Measurements from ENCODE around the gene MB21D2.
"Not testable (repeated sequence)": the region's sequence is repeated elsewhere in the genome, so short reads cannot be mapped to it uniquely, and the experiment has no call there.

The MB21D2 gene

GRCh38 chr3:192858849-192859585 lies 58.6 kb downstream of the MB21D2 start:
- no peak for DNase-seq (ENCODE audit: low read depth)

DNA sequence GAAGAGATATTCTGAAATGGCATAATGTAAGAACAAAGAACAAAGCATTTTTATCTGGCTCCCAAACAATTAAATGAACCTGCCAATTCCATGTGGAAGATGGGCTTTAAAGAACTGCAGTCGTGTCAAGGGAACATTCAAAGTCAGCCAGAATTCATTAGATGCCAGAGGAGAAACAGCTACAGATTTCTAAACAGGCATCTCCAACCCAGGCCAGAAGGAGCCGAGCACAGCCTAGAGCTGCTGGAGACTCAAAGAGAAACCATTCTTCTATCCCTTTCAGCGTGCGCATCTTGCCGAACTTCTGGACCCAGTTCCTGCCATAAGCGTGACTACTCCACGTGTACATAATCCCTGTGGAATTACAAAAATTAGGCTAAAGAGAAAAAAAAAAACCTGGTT lies 60.4 kb downstream of the MB21D2 start:
- no peak for DNase-seq (ENCODE audit: low read depth)

DNA sequence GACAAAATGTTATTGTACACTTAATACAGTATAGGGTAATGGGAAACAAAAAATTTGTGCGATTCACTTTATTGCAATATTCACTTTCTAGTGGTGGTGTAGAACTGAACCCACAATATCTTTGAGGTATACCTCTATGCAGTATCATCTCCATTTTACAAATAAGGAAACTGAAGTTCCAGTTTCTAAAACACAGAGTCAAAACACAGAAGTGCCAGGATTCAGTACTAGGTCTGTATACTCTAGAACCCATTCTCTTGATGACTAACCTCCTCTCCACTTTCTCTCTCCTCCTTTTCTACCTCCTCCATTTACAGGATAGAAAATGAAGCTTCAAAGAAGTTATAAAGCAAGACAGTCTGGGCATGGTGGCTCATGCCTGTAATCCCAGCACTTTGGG lies 62.2 kb downstream of the MB21D2 start:
- no peak for DNase-seq (ENCODE audit: low read depth)

- DNase-seq (ENCODE audit: low read depth), result no peak
These were observed 65.8 kb downstream of the MB21D2 start for GRCh38 chr3:192851821-192852372.

GRCh38 chr3:192850451-192850981 lies 67.1 kb downstream of the MB21D2 start:
- DNase-seq (ENCODE audit: low read depth), result peak; percentile 19

DNA sequence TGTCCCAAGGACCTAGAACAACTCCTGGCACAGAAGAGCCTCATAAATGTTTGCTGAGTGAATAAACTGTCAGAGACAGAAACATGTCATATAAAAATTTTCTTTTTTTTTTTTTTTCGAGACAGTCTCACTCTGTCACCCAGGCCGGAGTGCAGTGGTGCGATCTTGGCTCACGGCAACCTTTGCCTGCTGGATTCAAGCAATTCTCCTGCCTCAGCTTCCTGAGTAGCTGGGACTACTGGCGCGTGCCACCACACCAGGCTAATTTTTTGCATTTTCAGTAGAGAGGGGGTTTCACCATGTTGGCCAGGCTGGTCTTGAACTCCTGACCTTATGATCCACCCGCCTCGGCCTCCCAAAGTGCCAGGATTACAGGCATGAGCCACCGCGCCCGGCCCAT lies 67.8 kb downstream of the MB21D2 start:
- not testable (repeated sequence) for DNase-seq (ENCODE audit: low read depth)

DNA sequence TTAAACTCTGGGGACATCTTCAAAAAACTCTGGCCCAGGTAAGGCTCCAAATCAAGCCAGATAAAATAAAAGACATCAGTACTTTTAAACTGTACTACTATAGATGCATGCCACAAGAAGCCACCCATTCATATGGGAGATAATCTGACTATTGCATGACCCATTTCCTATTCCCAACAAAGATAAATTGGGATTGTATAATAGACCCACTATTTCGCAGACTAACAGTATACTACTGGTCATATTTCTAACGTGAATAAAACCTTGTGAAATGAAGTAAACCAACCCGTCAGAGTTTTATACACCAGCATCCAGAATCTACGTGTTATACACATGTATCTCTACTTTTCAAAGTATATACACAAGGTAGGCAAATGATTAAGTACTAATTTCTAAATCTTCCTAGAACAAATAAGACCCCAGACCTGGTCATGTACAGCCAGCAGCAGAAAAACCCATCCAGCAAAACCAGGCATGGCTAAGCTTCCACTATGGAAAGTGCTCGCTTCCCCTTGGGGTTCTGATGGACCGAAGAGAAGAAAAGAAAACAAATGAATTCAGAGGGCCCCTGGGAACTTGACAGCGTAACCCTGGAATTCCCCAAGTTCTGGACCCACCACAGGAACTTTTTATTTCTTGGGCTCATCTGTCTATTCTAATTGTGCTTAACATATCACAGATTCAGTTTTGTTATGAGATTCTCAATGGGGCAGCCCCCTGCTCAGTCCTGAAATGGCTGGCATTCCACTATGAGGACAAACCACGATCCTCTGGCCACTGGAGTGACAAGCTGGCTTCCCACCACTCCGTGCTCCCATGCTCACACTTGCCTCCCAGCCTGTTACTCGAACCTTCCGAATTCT lies 69.1 kb downstream of the MB21D2 start:
- DNase-seq (ENCODE audit: low read depth), result no peak

DNA sequence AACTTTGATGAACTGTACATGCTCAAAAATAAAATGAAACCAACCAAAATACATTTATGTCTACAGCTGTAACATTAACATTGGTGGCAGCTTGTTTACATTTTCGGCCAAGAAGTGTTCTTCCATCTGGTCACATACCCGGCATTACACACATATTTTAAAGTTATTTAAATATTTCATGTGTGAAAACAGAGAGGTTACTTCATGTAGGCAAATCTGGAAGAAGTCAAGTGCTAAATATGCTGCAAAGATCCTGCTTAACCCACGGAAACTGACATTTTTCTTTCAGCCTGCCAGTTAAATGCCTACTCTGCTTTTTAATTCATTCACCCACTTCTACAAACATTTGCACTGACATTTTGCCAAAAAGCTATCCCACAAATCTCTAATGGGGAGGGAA lies 69.7 kb downstream of the MB21D2 start:
- DNase-seq (ENCODE audit: low read depth), result no peak

- DNase-seq (ENCODE audit: low read depth), result no peak
These were observed 72.2 kb downstream of the MB21D2 start for GRCh38 chr3:192845526-192845855.

GRCh38 chr3:192844836-192845525 lies 72.7 kb downstream of the MB21D2 start:
- DNase-seq (ENCODE audit: low read depth), result no peak

DNA sequence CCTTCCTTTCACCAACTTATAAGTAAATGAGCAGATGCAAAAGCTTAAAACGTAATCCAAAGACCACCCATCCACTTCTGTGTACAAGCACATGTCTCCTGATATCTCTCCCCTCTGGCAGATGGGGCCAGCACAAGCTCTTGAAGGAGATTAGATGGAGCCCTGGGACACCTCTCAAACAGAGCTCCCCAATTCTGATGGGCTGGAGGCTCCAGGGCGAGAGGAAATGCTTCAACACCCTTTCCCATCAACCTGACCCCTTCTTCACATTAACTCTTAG lies 73.2 kb downstream of the MB21D2 start:
- no peak for DNase-seq (ENCODE audit: low read depth)

GRCh38 chr3:192843723-192844485 lies 73.8 kb downstream of the MB21D2 start:
- no peak for DNase-seq (ENCODE audit: low read depth)

- DNase-seq (ENCODE audit: low read depth), result no peak
These were observed 74.5 kb downstream of the MB21D2 start for GRCh38 chr3:192843119-192843518.

DNA sequence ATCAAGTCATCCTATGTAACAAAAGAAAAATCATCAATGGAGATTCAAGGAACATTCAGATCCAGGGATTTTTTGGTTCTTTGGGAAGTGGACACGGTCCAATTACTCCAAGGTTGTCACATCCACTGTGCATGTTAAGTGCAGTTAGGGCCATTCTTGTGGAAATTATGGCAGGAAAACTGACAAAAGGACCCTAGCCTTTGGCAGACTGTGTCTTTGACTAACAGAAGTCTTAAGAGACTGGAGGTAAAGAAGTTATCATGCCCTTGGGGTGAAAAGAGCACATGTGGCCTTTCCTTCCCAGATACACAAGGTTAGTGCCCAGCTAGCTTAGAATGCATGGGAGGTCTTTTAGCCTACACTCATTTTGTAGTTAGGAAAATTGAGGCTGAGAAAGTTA lies 74.9 kb downstream of the MB21D2 start:
- no peak for DNase-seq (ENCODE audit: low read depth)

- DNase-seq (ENCODE audit: low read depth), result no peak
These were observed 75.5 kb downstream of the MB21D2 start for GRCh38 chr3:192842138-192842537.

- no peak for DNase-seq (ENCODE audit: low read depth)
These were observed 76.2 kb downstream of the MB21D2 start for GRCh38 chr3:192841428-192841827.

GRCh38 chr3:192840143-192840836 lies 77.4 kb downstream of the MB21D2 start:
- DNase-seq (ENCODE audit: low read depth), result no peak

DNA sequence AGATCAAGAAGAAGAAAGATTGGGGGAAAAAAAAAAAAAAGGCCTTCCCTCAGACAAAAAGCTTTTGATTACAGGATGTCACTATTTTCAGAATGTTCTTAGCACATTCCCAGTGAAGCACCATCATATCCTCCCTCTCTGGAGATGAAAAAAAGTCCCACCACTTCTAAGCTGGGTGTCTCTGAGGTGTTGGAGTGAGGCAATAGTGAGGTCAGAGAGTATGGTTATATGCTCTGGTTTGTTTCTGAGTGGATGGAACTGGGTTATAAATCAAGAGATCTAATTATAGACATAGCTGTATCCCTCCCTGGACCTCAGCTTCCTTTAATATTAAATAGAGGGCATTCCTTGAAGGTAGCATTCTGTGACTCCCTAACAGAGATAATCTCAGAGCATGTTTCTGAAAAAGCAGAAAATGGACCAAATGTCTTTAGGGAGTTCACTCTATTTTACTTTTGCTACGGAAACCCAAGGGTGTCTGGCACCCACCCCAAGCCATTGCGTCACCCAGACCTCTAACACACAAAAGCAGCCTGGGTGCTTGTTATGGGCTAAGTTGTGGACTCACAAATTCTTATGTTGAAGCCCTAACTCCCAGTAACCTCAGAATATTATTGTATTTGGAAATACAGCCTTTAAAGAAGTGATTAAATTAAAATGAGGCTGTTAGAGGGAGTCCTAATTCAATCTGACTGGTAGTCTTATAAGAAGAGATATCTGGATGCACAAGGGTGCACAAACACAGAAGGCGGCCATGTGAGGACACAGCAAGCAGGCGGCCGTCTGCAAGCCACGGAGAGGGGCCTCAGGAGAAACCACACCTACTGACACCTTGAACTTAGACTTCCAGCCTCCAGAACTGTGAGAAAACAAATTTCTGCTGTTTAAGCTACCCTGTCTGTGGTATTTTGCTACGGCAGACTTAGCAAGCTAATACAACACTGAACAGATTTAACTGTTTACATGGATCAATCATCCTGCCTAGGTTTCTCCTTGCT lies 81.5 kb downstream of the MB21D2 start:
- DNase-seq (ENCODE audit: low read depth), result no peak

DNA sequence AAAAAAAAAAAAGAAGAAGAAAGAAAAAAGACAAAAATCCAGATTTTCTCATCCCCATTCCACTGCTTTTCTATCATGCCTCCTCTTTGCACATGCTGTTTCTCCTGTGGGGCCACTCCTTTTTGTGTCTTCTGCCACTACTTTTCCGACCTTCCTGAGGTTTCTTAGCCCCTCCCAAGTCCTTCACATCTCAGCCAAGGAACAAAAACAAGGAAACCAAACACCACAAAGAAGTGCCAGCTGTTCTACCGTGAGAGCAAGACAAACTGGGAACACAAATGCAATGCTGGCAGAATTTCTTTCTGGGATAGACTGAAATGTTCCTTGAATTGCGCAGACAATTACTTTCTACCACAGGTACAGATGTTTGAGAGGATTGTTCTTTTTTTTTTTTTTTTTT lies 83.2 kb downstream of the MB21D2 start:
- no peak for DNase-seq (ENCODE audit: low read depth)
